Measurements from ENCODE around the gene RASGRF2.
A peak's percentile ranks its signal among the peaks of the same experiment; 100 is the strongest.

The RASGRF2 gene

GRCh38 chr5:81181576-81182316 is 221.6 kb downstream of the RASGRF2 start:
- DNase-seq: no peak

- DNase-seq: no peak
Measured at GRCh38 chr5:81182396-81183390, 222.5 kb downstream of the RASGRF2 start.

- peak; percentile 18 for DNase-seq
Measured at GRCh38 chr5:81183811-81184748, 223.9 kb downstream of the RASGRF2 start.

GRCh38 chr5:81184749-81185110 is 224.6 kb downstream of the RASGRF2 start:
- DNase-seq: no peak

GRCh38 chr5:81187885-81188284 is 227.7 kb downstream of the RASGRF2 start:
- DNase-seq: no peak

GRCh38 chr5:81188962-81189361 is 228.8 kb downstream of the RASGRF2 start:
- no peak for DNase-seq

GRCh38 chr5:81189875-81190498 is 229.8 kb downstream of the RASGRF2 start:
- DNase-seq: no peak

- no peak for DNase-seq
Measured at GRCh38 chr5:81191726-81192372, 231.7 kb downstream of the RASGRF2 start.

- DNase-seq: no peak
Measured at GRCh38 chr5:81192373-81192750, 232.2 kb downstream of the RASGRF2 start.

GRCh38 chr5:81194633-81195334 is 234.6 kb downstream of the RASGRF2 start:
- peak; percentile 70 for DNase-seq

GRCh38 chr5:81195335-81195929 is 235.3 kb downstream of the RASGRF2 start:
- DNase-seq: no peak

- no peak for DNase-seq
Measured at GRCh38 chr5:81202655-81203054, 242.5 kb downstream of the RASGRF2 start.

- no peak for DNase-seq
Measured at GRCh38 chr5:81203729-81204128, 243.6 kb downstream of the RASGRF2 start.

GRCh38 chr5:81204205-81204604 is 244.0 kb downstream of the RASGRF2 start:
- no peak for DNase-seq

- no peak for DNase-seq
Measured at GRCh38 chr5:81205058-81205457, 244.9 kb downstream of the RASGRF2 start.

GRCh38 chr5:81207009-81207408 is 246.8 kb downstream of the RASGRF2 start:
- no peak for DNase-seq

- DNase-seq: no peak
Measured at GRCh38 chr5:81208904-81209303, 248.7 kb downstream of the RASGRF2 start.

GRCh38 chr5:81209386-81209785 is 249.2 kb downstream of the RASGRF2 start:
- no peak for DNase-seq

GRCh38 chr5:81209869-81210493 is 249.8 kb downstream of the RASGRF2 start:
- no peak for DNase-seq

- DNase-seq: no peak
Measured at GRCh38 chr5:81212211-81212751, 252.1 kb downstream of the RASGRF2 start.

Measured in fibroblast of skin of right quadriceps (primary cell).